RCC 7860 (cell line): ENCODE data around the gene SLC6A18.
"Not testable (repeated sequence)": the region's sequence is repeated elsewhere in the genome, so short reads cannot be mapped to it uniquely, and the experiment has no call there.

Experiments used
- DNase-seq: peaks from one replicate; pipeline ENCODE4 v3.0.0-alpha.2; 2015; ENCODE audit warnings: low spot score
- FAIRE-seq: peaks from 2 replicates; lab custom pipeline; 2012; peaks lifted over from hg19 to GRCh38; lab: Jason Lieb, UNC

SLC6A18 gene

DNA sequence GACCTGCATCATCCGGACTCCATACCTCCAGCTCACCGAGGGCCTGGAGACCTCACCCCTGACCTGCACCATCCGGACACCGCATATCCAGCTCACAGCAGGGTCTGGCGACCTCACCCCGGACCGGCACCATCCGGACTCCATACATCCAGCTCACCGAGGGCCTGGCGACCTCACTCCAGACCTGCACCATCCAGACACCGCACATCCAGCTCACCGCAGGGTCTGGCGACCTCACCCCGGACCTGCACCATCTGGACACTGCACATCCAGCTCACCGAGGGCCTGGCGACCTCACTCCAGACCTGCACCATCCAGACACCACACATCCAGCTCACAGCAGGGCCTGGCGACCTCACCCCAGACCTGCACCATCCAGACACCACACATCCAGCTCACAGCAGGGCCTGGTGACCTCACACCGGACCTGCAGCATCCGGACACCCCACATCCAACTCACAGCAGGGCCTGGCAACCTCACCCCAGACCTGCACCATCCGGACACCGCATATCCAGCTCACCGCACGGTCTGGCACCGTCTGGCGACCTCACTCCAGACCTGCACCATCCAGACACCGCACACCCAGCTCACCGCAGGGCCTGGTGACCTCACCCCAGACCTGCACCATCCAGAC lies 59.3 kb downstream of the SLC6A18 start:
- not testable (repeated sequence) for DNase-seq, FAIRE-seq

DNA sequence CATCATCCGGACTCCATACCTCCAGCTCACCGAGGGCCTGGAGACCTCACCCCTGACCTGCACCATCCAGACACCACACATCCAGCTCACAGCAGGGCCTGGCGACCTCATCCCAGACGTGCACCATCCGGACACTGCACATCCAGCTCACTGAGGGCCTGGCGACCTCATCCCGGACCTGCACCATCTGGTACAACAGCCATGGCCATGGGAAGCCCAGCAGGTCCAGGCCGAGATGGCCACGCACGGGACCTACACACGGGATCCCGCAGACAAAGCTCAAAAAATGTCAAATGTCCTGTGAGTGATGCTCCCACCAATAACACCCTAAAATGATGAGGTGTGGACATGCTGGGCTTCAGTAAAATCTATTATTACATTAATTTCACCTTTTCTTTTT lies 60.0 kb downstream of the SLC6A18 start:
- no peak for FAIRE-seq
- DNase-seq: no peak

DNA sequence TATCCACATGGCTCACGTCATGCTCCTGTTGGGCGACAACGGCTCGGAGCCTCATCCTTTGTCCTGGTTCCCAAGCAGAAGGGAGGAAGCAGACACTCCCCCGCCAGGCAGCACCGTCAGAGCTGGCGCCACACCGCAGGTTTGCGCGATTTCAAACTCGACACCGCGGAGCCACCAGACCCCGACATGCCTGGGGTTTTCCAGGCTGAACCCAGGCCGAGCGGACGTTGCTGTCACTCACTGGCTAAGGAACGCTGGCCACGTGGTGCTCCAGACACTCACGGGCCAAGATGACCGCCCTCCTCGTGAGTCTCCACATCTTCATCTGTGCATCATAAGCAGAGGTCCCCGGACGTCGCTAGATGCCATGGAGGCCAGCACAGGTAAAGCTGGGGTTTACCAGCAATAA lies 60.7 kb downstream of the SLC6A18 start:
- FAIRE-seq: no peak
- DNase-seq: no peak

DNA sequence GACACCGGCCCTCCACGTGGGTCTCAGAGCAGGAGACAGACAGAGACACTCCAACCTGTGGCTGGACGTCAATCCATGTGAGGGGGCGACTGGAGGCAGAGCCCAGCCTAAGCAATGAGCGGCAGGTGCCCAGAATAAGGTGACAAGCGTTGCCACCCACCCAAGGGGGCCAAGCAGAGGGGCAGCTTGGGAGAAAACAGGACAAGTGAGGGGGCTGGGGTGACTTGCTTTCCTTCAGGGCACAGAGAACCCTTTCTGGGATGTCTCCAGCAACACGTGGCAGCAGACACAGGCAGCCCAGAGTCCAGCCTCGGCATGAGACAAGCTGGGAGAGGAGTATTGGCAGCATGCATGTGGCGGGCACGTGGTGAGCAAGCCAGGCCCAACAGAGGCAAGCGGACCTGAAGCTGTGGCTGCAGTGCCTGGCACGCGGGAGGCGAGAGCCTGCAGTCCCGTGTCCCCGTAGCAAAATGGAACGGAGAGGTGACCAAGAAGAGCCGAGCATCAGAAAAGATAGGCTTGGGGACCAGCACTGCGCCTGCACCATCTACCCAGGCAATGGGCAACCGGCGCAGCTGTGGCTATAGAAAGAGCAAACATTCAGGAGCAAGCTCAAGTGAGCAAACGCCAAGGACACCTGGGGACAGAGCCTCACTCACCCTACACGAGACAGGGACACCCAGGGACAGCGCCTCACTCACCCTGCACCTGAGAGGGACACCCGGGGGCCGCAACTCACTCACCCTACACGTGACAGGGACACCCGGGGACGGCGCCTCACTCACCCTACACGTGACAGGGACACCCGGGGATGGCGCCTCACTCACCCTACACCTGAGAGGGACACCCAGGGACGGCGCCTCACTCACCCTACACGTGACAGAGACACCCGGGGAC lies 63.5 kb downstream of the SLC6A18 start:
- FAIRE-seq (no peak), DNase-seq (no peak)

DNA sequence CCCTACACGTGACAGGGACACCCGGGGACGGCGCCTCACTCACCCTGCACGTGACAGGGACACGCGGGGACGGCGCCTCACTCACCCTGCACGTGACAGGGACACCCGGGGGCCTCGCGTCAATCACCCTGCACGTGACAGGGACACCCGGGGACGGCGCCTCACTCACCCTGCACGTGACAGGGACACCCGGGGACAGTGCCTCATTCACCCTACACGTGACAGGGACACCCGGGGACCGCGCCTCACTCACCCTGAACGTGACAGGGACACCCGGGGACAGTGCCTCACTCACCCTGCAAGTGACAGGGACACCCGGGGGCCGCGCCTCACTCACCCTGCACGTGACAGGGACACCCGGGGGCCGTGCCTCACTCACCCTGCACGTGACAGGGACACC lies 64.4 kb downstream of the SLC6A18 start:
- DNase-seq, FAIRE-seq: not testable (repeated sequence)

DNA sequence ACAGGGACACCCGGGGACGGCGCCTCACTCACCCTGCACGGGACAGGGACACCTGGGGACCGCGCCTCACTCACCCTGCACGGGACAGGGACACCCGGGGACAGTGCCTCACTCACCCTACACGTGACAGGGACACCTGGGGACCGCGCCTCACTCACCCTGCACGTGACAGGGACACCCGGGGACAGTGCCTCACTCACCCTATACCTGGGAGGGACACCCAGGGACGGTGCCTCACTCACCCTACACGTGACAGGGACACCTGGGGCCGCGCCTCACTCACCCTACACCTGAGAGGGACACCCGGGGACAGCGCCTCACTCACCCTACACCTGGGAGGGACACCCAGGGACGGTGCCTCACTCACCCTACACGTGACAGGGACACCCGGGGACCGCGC lies 65.8 kb downstream of the SLC6A18 start:
- not testable (repeated sequence) for DNase-seq, FAIRE-seq

DNA sequence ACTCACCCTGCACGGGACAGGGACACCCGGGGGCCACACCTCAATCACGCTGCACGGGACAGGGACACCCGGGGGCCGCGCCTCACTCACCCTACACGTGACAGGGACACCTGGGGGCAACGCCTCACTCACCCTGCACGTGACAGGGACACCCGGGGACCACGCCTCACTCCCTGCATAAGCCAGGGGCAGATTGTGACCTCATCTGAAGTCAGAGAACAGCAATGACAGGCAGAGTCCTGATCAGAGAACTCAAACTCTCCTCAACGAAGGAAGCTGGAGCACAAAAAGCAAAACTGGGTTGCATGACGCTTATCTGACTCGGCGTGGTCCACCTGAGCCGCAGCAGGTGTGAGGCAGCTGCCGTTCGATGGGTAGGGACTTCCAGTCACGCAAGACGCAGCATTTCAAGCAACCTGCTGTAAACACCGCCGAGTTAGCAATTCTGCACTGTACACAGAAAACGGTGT lies 66.5 kb downstream of the SLC6A18 start:
- no peak for DNase-seq
- FAIRE-seq: no peak

DNA sequence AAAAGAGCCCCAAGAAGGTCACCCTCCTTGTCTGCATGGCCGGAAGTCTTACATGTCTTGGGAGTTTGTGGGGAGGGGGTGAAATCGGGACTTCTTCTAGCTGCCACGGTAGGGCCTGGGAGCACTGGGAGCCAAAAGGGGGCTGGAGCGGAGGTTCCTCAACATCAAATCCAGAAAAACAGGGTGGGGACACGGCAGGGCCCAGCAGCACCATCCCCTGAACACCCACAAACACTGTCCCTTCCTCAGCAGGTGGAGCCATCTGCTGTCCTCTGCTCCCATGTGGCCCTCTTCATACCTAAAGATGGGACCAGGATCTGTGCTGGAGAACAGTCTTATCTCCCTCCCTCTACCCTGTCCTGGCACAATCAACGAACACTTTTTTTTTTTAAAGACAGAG lies 67.0 kb downstream of the SLC6A18 start:
- FAIRE-seq: no peak

DNA sequence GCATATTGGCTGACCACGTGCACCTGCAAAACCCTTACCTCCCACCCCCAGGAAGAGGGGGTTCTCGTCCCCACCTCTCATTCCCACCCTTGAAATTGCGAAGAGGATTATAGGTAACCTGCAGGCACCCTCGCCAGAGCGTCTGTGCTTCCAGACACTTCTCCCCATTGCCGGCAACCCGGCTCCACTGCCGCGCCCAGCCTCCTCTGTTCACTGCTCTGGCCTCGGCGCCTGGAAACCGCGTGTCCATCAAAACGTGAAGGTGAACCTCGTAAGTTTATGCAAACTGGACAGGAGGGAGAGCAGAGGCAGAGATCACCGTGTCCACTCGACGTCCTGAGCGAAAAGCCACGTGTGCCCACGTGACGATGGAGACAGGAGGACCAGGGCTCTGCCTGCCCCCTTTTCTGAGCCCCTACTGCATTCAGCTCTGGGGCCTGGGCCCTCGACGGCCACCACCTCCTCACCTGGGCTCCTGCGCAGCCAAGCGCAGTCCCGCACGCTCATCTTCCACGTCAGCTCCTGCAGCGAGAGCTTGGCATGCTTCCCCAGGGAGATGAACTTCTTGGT lies 67.8 kb downstream of the SLC6A18 start:
- DNase-seq (no peak), FAIRE-seq (no peak)

More for the DNA sequence above, 67.0 kb downstream of the SLC6A18 start:
- no peak for DNase-seq

DNA sequence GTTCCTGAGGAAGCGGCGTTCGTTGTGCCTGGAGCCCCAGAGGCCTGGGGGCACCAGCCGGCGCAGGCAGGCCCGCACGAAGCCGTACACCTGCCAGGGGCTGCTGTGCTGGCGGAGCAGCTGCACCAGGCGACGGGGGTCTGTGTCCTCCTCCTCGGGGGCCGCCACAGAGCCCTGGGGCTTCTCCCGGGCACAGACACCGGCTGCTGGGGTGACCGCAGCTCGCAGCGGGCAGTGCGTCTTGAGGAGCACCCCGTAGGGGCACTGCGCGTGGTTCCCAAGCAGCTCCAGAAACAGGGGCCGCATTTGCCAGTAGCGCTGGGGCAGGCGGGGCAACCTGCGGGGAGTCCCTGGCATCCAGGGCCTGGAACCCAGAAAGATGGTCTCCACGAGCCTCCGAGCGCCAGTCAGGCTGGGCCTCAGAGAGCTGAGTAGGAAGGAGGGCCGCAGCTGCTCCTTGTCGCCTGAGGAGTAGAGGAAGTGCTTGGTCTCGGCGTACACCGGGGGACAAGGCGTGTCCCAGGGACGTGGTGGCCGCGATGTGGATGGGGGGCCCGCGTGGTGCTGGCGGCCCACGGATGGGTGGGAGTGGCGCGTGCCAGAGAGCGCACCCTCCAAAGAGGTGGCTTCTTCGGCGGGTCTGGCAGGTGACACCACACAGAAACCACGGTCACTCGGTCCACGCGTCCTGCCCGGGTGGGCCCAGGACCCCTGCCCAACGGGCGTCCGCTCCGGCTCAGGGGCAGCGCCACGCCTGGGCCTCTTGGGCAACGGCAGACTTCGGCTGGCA lies 68.4 kb downstream of the SLC6A18 start:
- DNase-seq: no peak
- no peak for FAIRE-seq

DNA sequence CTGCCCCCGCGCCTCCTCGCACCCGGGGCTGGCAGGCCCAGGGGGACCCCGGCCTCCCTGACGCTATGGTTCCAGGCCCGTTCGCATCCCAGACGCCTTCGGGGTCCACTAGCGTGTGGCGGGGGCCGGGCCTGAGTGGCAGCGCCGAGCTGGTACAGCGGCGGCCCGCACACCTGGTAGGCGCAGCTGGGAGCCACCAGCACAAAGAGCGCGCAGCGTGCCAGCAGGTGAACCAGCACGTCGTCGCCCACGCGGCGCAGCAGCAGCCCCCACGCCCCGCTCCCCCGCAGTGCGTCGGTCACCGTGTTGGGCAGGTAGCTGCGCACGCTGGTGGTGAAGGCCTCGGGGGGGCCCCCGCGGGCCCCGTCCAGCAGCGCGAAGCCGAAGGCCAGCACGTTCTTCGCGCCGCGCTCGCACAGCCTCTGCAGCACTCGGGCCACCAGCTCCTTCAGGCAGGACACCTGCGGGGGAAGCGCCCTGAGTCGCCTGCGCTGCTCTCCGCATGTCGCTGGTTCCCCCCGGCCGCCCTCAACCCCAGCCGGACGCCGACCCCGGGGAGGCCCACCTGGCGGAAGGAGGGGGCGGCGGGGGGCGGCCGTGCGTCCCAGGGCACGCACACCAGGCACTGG lies 69.1 kb downstream of the SLC6A18 start:
- DNase-seq (no peak), FAIRE-seq (no peak)

DNA sequence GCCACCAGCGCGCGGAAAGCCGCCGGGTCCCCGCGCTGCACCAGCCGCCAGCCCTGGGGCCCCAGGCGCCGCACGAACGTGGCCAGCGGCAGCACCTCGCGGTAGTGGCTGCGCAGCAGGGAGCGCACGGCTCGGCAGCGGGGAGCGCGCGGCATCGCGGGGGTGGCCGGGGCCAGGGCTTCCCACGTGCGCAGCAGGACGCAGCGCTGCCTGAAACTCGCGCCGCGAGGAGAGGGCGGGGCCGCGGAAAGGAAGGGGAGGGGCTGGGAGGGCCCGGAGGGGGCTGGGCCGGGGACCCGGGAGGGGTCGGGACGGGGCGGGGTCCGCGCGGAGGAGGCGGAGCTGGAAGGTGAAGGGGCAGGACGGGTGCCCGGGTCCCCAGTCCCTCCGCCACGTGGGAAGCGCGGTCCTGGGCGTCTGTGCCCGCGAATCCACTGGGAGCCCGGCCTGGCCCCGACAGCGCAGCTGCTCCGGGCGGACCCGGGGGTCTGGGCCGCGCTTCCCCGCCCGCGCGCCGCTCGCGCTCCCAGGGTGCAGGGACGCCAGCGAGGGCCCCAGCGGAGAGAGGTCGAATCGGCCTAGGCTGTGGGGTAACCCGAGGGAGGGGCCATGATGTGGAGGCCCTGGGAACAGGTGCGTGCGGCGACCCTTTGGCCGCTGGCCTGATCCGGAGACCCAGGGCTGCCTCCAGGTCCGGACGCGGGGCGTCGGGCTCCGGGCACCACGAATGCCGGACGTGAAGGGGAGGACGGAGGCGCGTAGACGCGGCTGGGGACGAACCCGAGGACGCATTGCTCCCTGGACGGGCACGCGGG lies 69.9 kb downstream of the SLC6A18 start, which contains the start of gene TERT:
Gene TERT (minus strand): TSS at position 234 of the 815 bp plus-strand sequence. CDS start 79 bp downstream, at position 155.
- no peak for FAIRE-seq
- no peak for DNase-seq

DNA sequence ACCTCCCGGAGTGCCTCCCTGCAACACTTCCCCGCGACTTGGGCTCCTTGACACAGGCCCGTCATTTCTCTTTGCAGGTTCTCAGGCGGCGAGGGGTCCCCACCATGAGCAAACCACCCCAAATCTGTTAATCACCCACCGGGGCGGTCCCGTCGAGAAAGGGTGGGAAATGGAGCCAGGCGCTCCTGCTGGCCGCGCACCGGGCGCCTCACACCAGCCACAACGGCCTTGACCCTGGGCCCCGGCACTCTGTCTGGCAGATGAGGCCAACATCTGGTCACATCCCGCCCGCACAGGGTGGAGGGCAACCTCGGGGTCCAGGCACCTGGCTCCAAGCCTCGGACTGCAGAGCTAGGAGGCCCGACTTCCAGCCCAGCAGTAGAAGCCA lies 70.5 kb downstream of the SLC6A18 start:
- no peak for FAIRE-seq

More for the DNA sequence above, 70.5 kb downstream of the SLC6A18 start:
- no peak for DNase-seq
